Thoracic aorta (tissue), 2 donors: ENCODE data around the gene SPATA6L. TPM values are rescaled to one million over a fixed set of nuclear protein-coding genes. Genes with fewer than 3 reads are reported as not detected.

Experiments used
- ATAC-seq: fragments of 150-250 bp; one replicate; pipeline ENCODE4 v1.8.0; 2017; ENCODE audit warnings: low read depth; ENCODE audit not compliant: insufficient number of reproducible peaks, low FRiP score
- DNase-seq: peaks from one replicate; pipeline ENCODE4 v3.0.0-alpha.2; 2020; ENCODE audit warnings: low spot score
- H3K27ac ChIP-seq, 2 donors: fragments of 200-600 bp; sonication (generic); 1 replicate in 1 of 2; 2 replicates in 1 of 2; pipeline ENCODE4 v1.5.1; 2016; ENCODE audit warnings: mild to moderate bottlenecking in 2 of 2, moderate library complexity in 2 of 2
- H3K27me3 ChIP-seq: fragments of 200-600 bp; sonication (generic); replicated peaks from 2 replicates; pipeline ENCODE4 v1.6.0; 2016; ENCODE audit warnings: mild to moderate bottlenecking; ENCODE audit not compliant: insufficient read depth
- H3K36me3 ChIP-seq: fragments of 200-600 bp; sonication (generic); one replicate; pipeline ENCODE4 v1.5.1; 2016
- H3K4me1 ChIP-seq, 2 donors: fragments of 200-600 bp; sonication (generic); 1 replicate in 1 of 2; 2 replicates in 1 of 2; pipeline versions ENCODE4 v1.5.1 to v1.6.0; 2016; ENCODE audit warnings: low read depth in 2 of 2, mild to moderate bottlenecking in 1 of 2; ENCODE audit not compliant: control insufficient read depth in 1 of 2
- H3K4me3 ChIP-seq: fragments of 200-600 bp; sonication (generic); 2 replicates; pipeline ENCODE4 v1.5.1; 2016; ENCODE audit warnings: mild to moderate bottlenecking
- H3K9me3 ChIP-seq: fragments of 200-600 bp; sonication (generic); 2 replicates; pipeline ENCODE4 v1.5.1; 2016
- total RNA-seq, 2 donors: library from RNA; depleted of rRNA; stranded (reverse); fragments of >200 nt; gene quantifications; one replicate each; pipeline versions ENCODE4 v1.1.0 to v1.2.3, GENCODE V29; 2016
- TF ChIP-seq, protein P1 (sequence below): fragments of 200-600 bp; sonication (generic); IDR thresholded peaks from one replicate; pipeline ENCODE4 v1.5.1; 2019; ENCODE audit warnings: antibody characterized with exemption

Gene SPATA6L
- total RNA-seq, 2 donors from 2014 or later: 1.8 to 2.4 TPM

DNA sequence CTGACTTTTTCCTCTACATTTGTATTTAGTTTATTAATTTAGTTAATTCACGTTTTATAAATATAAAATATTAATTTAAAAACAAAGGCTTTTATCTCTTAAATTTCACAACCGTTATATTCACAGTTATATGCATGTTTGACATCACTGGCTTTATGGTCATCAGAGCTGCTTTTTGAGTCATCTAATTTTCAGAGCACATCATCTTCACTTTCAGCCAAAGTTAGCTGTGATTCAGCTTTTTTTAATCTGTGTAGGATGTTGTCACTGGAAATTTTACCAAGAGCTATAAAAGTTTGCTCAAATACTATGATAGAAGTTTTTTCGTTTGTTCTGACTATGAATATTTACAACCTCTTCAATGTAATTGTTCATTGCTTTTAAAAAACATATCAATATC is 25.5 kb upstream of the SPATA6L start:
- Histone ChIP-seq H3K27me3 (no peaks in the 10 kb centered on the region), H3K4me1 (peaks cover 30 to 57% of the 10 kb centered on the region in 2 donors), H3K9me3 (no peaks in the 10 kb centered on the region), H3K36me3 (peaks cover 6% of the 10 kb centered on the region), H3K27ac (no peak overlapping the region), H3K4me3 (no peak overlapping the region)
- DNase-seq (no peak), ATAC-seq (no peak)
- TF ChIP-seq, protein P1, sequence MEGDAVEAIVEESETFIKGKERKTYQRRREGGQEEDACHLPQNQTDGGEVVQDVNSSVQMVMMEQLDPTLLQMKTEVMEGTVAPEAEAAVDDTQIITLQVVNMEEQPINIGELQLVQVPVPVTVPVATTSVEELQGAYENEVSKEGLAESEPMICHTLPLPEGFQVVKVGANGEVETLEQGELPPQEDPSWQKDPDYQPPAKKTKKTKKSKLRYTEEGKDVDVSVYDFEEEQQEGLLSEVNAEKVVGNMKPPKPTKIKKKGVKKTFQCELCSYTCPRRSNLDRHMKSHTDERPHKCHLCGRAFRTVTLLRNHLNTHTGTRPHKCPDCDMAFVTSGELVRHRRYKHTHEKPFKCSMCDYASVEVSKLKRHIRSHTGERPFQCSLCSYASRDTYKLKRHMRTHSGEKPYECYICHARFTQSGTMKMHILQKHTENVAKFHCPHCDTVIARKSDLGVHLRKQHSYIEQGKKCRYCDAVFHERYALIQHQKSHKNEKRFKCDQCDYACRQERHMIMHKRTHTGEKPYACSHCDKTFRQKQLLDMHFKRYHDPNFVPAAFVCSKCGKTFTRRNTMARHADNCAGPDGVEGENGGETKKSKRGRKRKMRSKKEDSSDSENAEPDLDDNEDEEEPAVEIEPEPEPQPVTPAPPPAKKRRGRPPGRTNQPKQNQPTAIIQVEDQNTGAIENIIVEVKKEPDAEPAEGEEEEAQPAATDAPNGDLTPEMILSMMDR: no peak

DNA sequence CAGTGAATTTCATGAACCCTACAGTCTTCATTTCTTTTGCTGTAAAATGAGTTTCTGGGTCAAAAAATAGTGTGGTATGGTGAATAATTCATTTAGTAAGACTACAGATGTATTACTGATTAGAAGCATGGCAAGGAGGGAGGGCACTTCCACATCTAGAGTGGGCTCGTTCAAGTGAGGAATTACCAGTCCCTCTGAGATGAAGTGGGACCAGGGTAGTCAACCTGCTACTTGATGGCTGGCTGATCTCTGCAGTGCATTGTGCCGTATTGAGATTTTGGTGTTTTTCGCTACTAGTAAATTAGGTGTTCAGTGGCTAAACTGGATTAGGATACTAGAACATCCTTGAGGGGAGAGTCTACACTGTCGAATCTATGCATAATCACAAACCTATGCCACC is 23.9 kb upstream of the SPATA6L start:
- peaks cover 1% of the 10 kb centered on the region for H3K36me3 ChIP-seq
- peak overlapping the region in 1 of 2 donors; percentile 20 for H3K27ac ChIP-seq
- H3K27me3 ChIP-seq: no peaks in the 10 kb centered on the region
- H3K4me3 ChIP-seq: peak overlapping the region; percentile 31
- H3K9me3 ChIP-seq: no peaks in the 10 kb centered on the region
- peaks cover 41 to 74% of the 10 kb centered on the region in 2 donors for H3K4me1 ChIP-seq
- TF ChIP-seq, protein P1: no peak
- DNase-seq (no peak), ATAC-seq (no peak)

DNA sequence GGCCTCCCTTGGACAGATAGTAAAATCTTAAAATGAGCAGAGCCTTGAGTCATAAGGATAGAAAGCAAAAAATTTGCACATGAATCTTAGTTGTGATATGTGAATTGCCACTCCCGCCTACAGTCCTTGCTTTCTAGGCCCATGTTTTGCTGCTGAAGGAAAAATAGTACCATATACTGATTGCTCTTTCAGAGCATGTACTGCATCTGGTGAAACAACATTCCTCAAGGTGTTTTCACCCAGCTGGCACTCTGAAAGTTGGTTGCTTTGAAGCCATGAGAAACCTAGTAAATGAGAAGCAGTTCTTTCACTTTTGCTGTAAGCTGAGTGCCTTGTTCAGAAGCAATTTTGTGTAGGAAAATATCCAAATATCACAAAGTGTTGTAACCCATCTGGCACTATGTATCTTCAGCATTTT is 23.4 kb upstream of the SPATA6L start:
- DNase-seq (no peak), ATAC-seq (no peak)
- H3K27me3 ChIP-seq: no peaks in the 10 kb centered on the region
- no peaks in the 10 kb centered on the region for H3K36me3 ChIP-seq
- H3K27ac ChIP-seq: peak overlapping the region in 1 of 2 donors; percentile 20
- TF ChIP-seq, protein P1: no peak
- H3K9me3 ChIP-seq: no peaks in the 10 kb centered on the region
- peaks cover 41 to 78% of the 10 kb centered on the region in 2 donors for H3K4me1 ChIP-seq
- H3K4me3 ChIP-seq: peak overlapping the region; percentile 31

DNA sequence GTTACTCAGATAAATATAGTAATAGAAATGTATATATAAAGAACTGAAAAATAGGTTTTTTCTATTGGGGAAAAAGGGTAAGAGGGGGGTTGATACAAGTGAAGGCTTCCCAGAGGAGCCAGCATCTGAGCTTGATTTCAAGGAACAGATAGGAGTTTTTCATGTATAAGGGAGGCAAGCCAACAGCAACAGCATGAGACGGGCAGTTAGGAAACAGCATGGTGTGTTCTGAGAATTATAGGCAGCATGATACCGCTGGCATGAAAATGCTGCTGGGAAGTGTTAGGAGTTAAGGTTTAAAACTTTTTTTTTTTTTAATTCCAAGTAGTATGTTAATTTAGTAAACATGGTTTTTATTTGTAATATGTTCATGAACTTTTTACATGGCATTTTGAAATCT is 22.7 kb upstream of the SPATA6L start:
- TF ChIP-seq, protein P1: no peak
- ATAC-seq: peak; percentile 52
- no peaks in the 10 kb centered on the region for H3K36me3 ChIP-seq

DNA sequence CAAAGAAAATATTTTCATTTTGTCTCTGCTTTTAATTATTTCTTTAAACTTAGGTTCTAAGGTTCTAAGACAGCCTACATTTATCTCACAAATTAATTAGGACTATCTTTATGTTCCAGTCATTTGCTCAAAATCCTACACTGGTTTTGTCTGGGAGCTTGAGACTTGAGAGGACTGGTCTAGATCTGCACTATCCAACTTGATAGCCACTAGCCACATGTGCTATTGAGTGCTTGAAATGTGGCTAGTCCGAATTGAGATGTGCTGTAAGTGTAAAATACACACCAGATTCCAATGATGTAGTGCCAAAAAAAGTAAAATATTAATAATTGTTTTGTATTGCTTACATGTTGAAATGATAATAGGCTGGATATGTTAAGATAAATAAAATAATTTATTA is 20.3 kb upstream of the SPATA6L start:
- Histone ChIP-seq H3K27me3 (no peaks in the 10 kb centered on the region), H3K4me1 (peaks cover 40 to 88% of the 10 kb centered on the region in 2 donors), H3K4me3 (no peak overlapping the region), H3K36me3 (no peaks in the 10 kb centered on the region), H3K27ac (peak overlapping the region; percentile 1 to 66), H3K9me3 (no peaks in the 10 kb centered on the region)
- no peak for ATAC-seq
- DNase-seq: no peak
- TF ChIP-seq, protein P1: no peak

More for the DNA sequence above, 22.7 kb upstream of the SPATA6L start:
- DNase-seq: no peak
- H3K4me1 ChIP-seq: peaks cover 41 to 85% of the 10 kb centered on the region in 2 donors
- no peaks in the 10 kb centered on the region for H3K27me3 ChIP-seq
- peak overlapping the region; percentile 16 to 29 for H3K27ac ChIP-seq
- no peak overlapping the region for H3K4me3 ChIP-seq
- H3K9me3 ChIP-seq: no peaks in the 10 kb centered on the region
